Stimulated activated CD4-positive, alpha-beta T cell treated with anti-CD3 and anti-CD28 coated beads, Interleukin-12 subunit alpha, Interleukin-12 subunit beta, amount 100 ng/mL, for 24 hours (primary cell): ENCODE results near the gene HNRNPA1.
A peak's percentile ranks its signal among the peaks of the same experiment; 100 is the strongest.
"Not testable (repeated sequence)": the region's sequence is repeated elsewhere in the genome, so short reads cannot be mapped to it uniquely, and the experiment has no call there.

Experiments
- DNase-seq, 2 experiments: peaks; one replicate each; pipeline ENCODE4 v3.0.0-alpha.2; 2020; ENCODE audit warnings: low read depth in 2 of 2

Gene HNRNPA1

GRCh38 chr12:54298904-54299303, 18.4 kb downstream of the HNRNPA1 start:
- DNase-seq = no peak

- DNase-seq = no peak
These were observed 19.1 kb downstream of the HNRNPA1 start for GRCh38 chr12:54299515-54300224.

DNA sequence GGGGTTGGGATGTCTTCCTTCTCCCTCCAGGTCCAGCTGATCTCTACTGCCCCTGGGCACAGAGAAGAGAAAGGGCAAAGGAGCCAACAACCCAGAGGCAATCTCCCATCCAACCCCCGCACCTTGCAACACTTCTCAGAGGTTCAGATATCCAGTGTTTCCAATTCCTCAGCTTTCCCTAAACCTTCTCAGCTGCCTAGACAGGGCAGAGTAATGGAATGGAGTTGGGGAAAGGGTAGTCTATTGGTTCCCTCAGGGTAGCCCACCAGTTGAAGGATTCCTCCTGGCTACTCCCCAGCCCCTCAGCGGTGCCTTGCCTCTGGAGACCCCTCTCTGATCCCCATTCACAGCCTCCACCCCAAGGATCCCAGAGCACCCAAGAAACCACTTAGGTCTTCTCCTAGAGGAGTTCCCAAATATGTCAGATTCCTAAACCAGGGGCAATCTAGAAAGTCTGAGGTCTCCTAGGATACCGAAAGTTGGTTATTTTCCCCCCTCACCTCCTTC, 19.8 kb downstream of the HNRNPA1 start:
- DNase-seq = no peak

DNA sequence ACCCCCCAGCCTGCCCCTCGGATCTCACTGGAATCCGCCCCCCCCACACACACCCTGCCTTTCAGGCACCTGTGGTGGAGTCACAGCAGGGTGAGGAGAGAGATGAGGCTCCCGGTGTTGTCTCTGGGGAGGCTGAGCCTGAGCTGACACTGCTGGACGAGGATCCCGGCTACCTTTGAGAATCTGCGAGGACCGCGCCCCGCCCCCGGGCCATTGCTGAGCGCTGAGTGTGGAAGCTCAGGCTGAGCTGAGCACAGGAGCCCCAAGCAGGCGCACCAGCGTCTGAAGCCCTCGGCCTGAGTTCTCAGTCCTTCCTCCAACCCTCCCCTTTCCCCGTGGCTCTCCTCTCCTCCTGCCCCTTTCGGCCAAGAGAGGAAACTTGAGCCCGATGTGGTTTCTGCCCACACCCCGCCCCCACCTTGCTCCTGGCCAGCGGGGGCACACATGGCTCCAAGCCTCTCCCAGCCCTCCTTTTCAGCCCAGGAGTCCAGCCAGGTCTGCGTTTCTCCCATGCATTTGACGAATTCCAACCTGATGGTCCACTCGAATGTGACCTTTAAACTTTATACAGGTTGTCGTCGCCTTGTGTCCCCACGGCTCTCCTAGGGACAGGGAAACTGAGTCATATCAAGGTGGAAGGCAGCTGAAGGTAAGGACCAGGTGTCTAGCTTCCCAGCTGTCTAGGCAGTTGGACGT, 20.4 kb downstream of the HNRNPA1 start, which contains the start of gene NFE2:
Gene NFE2, minus strand, starts transcription at position 284 of the 696 bp plus-strand sequence. CDS start 5,767 bp downstream, outside the sequence.
- no peak for DNase-seq

GRCh38 chr12:54301428-54302048, 21.0 kb downstream of the HNRNPA1 start:
- DNase-seq = no peak

DNA sequence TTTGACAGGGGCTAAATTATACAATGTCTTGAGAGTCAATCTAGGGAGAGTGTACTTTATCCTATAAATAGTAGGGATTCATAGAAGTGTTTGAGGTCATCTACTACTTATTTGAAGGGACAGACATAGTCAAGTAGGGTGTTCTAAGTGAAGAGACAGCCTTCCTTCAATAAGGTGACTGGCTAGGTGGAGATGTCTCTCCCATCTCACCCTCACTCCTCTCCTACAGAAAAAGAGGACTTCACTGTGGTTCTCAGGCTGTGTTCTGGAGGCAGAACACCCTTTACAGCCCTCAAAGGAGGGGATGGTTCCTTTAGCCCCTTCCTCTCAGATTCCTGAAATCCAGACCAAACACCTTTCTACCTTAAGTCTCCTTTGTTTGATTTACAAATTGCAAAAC, 23.1 kb downstream of the HNRNPA1 start:
- no peak for DNase-seq

GRCh38 chr12:54304187-54304810, 23.8 kb downstream of the HNRNPA1 start:
- DNase-seq = no peak

- DNase-seq = no peak
These were observed 26.6 kb downstream of the HNRNPA1 start for GRCh38 chr12:54306925-54307741.

DNA sequence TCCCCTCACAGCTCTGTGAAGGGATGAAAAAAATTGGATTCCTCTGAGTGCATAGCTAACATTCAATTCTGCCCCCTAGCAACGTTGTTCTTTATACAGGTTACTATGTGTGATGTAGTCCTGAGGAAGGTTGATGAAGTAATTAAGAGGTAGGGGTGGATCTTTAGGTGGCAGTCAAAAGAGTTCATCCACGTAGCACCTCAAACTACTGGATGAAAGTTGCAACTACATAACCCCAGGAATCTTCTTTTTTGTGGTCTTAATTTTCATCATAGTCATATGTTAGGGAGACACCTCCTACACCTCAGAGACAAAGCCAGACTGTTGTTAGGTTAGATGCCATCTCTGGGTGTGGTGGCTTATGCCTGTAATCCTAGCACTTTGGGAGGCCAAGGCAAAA, 30.5 kb downstream of the HNRNPA1 start:
- DNase-seq = no peak

DNA sequence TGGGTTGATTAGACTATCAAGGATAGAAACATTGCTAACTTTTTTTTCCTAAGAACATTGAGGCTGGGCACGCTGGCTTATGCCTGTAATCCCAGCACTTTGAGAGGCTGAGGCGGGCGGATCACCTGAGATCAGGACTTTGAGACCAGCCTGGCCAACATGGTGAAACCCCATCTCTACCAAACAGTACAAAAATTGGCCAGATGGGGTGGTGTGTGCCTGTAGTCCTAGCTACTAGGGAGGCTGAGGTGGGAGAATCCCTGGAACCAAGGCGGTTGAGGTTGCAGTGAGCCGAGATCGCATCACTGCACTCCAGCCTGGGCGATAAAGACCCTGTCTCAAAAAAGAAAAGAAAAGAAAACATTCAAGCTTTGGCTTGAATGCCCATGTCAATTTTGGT, 31.8 kb downstream of the HNRNPA1 start:
- not testable (repeated sequence) for DNase-seq

- DNase-seq = no peak
These were observed 40.8 kb downstream of the HNRNPA1 start for GRCh38 chr12:54321363-54321762.

- peak; percentile 81 to 90 for DNase-seq
These were observed 44.3 kb downstream of the HNRNPA1 start, which contains the start of gene COPZ1 for GRCh38 chr12:54324617-54325441. Gene COPZ1, plus strand, starts transcription at chr12:54325131. Its CDS starts 33 bp downstream, at chr12:54325164.

- not testable (repeated sequence) for DNase-seq
These were observed 45.0 kb downstream of the HNRNPA1 start for GRCh38 chr12:54325442-54326109.

- no peak for DNase-seq
These were observed 48.2 kb downstream of the HNRNPA1 start for GRCh38 chr12:54328595-54329337.

- no peak for DNase-seq
These were observed 49.2 kb downstream of the HNRNPA1 start for GRCh38 chr12:54329759-54330158.

DNA sequence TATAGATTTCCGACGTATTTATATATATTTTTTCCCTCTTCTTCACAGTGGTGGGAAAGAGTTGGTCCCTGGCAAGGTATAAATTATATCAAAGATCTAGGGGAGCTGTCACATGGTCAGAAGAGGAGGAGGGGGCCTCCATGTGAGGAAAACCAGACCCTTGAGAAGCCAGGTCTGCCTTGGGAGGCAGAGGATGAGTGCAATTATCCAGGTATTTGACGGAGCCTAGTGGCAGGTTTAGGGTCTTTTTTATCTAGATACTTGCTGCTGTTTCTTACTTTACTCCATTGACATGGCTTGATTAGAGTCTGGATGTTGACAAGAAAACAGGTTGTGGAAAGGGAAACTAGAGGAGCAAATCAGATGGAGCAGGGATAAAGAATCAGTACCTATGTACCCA, 49.9 kb downstream of the HNRNPA1 start:
- DNase-seq = no peak

DNA sequence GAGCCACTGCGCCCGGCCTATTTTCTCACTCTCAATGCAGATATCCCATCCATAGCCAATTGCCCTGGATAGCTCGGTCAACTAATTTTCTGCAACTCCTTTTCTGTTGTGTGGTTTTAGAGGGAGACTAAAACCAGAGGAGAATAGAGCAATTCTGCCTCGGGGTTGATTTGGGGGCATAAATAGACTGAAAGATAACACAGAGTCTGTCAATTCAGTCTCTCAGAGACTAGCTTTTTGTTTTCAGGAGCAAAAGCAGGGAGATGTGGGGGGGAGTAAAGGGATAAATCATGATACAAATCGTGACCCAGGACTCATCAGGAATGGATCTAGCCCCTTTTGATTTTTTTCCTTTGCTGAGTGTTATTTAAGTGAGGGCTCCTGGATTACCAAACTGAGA, 50.9 kb downstream of the HNRNPA1 start:
- DNase-seq = no peak

DNA sequence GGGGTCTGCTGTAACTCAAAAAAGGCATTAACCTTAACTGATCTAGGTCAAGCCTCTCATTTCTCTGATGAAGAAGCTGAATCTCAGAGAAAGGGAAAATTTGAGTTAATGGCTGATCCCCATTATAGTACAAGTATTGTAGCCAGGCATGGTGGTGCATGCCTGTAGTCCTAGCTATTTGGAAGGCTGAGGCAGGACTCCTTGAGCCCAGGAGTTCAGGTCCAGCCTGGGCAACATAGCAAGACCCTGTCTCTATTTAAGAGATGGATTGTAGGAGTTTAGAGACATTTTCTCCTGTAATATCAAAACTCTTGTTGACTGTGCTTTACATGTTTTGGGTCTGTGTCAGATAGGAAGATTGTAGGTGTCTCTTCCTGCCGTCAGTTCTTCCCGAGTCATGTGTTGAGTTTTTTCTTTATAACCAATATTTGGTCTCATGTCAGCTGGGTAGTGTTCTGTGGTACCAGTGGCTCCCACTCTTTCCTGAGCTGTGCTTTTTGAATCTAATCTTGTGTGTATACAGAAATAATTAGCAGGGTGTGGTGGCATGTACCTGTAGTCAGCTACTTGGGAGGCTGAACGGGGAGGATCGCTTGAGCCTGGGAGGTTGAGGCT, 53.0 kb downstream of the HNRNPA1 start:
- DNase-seq = no peak
